GM23338 (cell line): ENCODE results near the gene ESR1. TPM values are rescaled to one million over a fixed set of nuclear protein-coding genes. Genes with fewer than 3 reads are reported as not detected.

Experiments used
- ATAC-seq: fragments of 200-7000 bp; cut with Tn5 transposase; 3 replicates; pipeline ENCODE4 v1.9.1; 2020
- DNase-seq: peaks from one replicate; pipeline ENCODE4 v3.0.0-alpha.2; 2015; ENCODE audit warnings: low spot score
- H2AFZ ChIP-seq: fragments of 200-600 bp; sonication (generic); 2 replicates; pipeline ENCODE4 v1.8.0; 2016; ENCODE audit warnings: antibody characterized with exemption, mild to moderate bottlenecking, moderate library complexity
- H3F3A ChIP-seq: fragments of 200-600 bp; sonication (generic); replicated peaks from 2 replicates; pipeline ENCODE4 v1.8.0; 2017; ENCODE audit warnings: antibody characterized with exemption, mixed run types, low read depth
- H3K27ac ChIP-seq: fragments of 200-600 bp; sonication (generic); 2 replicates; pipeline ENCODE4 v1.6.1; 2016; ENCODE audit warnings: low read depth
- H3K27me3 ChIP-seq: fragments of 200-600 bp; sonication (generic); 2 replicates; pipeline ENCODE4 v1.8.0; 2016; ENCODE audit warnings: mild to moderate bottlenecking, mixed run types, moderate library complexity; ENCODE audit not compliant: insufficient read depth
- H3K36me3 ChIP-seq: fragments of 200-600 bp; sonication (generic); 2 replicates; pipeline ENCODE4 v1.8.0; 2016; ENCODE audit warnings: mild to moderate bottlenecking; ENCODE audit not compliant: insufficient read depth
- H3K4me1 ChIP-seq: fragments of 200-600 bp; sonication (generic); 2 replicates; pipeline ENCODE4 v1.8.0; 2016; ENCODE audit warnings: mild to moderate bottlenecking, moderate library complexity; ENCODE audit not compliant: insufficient read depth
- H3K4me2 ChIP-seq: fragments of 200-600 bp; sonication (generic); 2 replicates; pipeline ENCODE4 v1.7.1; 2017; ENCODE audit warnings: mixed run types
- H3K4me3 ChIP-seq: fragments of 200-600 bp; sonication (generic); 2 replicates; pipeline ENCODE4 v1.6.1; 2016; ENCODE audit warnings: mixed run types
- H3K79me2 ChIP-seq: fragments of 200-600 bp; sonication (generic); replicated peaks from 2 replicates; pipeline ENCODE4 v1.8.0; 2017; ENCODE audit warnings: mild to moderate bottlenecking; ENCODE audit not compliant: insufficient read depth
- H3K9me2 ChIP-seq: fragments of 200-600 bp; sonication (generic); 2 replicates; pipeline ENCODE4 v1.8.0; 2017; ENCODE audit not compliant: insufficient read depth
- H4K20me1 ChIP-seq: fragments of 200-600 bp; sonication (generic); replicated peaks from 2 replicates; pipeline ENCODE4 v1.8.0; 2017; ENCODE audit warnings: mild to moderate bottlenecking; ENCODE audit not compliant: insufficient read depth
- H3K27ac Mint-ChIP-seq: 2 replicates; pipeline ENCODE4 v1.8.0; 2020; ENCODE audit warnings: inconsistent platforms, mild to moderate bottlenecking, moderate library complexity, mixed read lengths
- H3K27me3 Mint-ChIP-seq: 3 replicates; pipeline ENCODE4 v1.8.0; 2022; ENCODE audit warnings: low read depth, mild to moderate bottlenecking, moderate library complexity, mixed read lengths, inconsistent platforms; ENCODE audit not compliant: insufficient read depth, poor library complexity
- H3K36me3 Mint-ChIP-seq: 3 replicates; pipeline ENCODE4 v1.8.0; 2021; ENCODE audit warnings: low read depth, mild to moderate bottlenecking, inconsistent platforms, moderate library complexity, mixed read lengths
- H3K4me1 Mint-ChIP-seq: 3 replicates; pipeline ENCODE4 v1.8.0; 2020; ENCODE audit warnings: mild to moderate bottlenecking, inconsistent platforms, mixed read lengths
- H3K4me3 Mint-ChIP-seq: 3 replicates; pipeline ENCODE4 v1.8.0; 2021; ENCODE audit warnings: moderate library complexity, mild to moderate bottlenecking, inconsistent platforms, mixed read lengths
- H3K9me3 Mint-ChIP-seq: 3 replicates; pipeline ENCODE4 v1.8.0; 2020; ENCODE audit warnings: moderate library complexity, mild to moderate bottlenecking, inconsistent platforms, mixed read lengths
- ETS1 ChIP-seq: IDR thresholded peaks from 2 replicates; pipeline ENCODE4 v1.6.1; 2016; ENCODE audit warnings: antibody characterized with exemption
- EZH2 ChIP-seq: fragments of 200-600 bp; sonication (generic); IDR thresholded peaks from one replicate; pipeline ENCODE4 v1.8.0; 2017; ENCODE audit warnings: antibody characterized with exemption, mild to moderate bottlenecking, low read depth; ENCODE audit not compliant: unreplicated experiment
- STAT1 ChIP-seq: IDR thresholded peaks from one replicate; pipeline ENCODE4 v1.6.1; 2016; ENCODE audit warnings: antibody characterized with exemption; ENCODE audit not compliant: unreplicated experiment
- polyA plus RNA-seq: library from polyadenylated mRNA; unstranded; fragments of >200 nt; fragmentation: Nextera tagmentation; extraction: Ambion mirVana; gene quantifications from 2 replicates; pipeline ENCODE4 v1.2.1, GENCODE V29; 2016
- total RNA-seq: library from RNA; depleted of rRNA; stranded (reverse); fragments of >200 nt; shearing (Covaris generic); gene quantifications from 2 replicates; pipeline ENCODE4 v1.2.3, GENCODE V29; 2014
- TF ChIP-seq, protein P1 (sequence below): fragments of 250-450 bp; sonication (Bioruptor Pico); IDR thresholded peaks from 2 replicates; pipeline ENCODE4 v1.5.0; 2020; ENCODE audit warnings: mild to moderate bottlenecking, moderate library complexity

Gene ESR1
- total and polyA plus RNA-seq, 2 experiments from 2014 or later, result 0.94 TPM; not detected in 1

GRCh38 chr6:151850479-151851003 lies 43.1 kb downstream of the ESR1 start:
- Histone ChIP-seq H3K9me2 (no peaks in the 10 kb centered on the region), H3K4me3 (no peak overlapping the region), H3K79me2 (no peaks in the 10 kb centered on the region), H3K36me3 (no peaks in the 10 kb centered on the region), H4K20me1 (no peaks in the 10 kb centered on the region), H3K27me3 (no peaks in the 10 kb centered on the region), H3K4me2 (no peak overlapping the region), H3F3A (no peaks in the 10 kb centered on the region), H3K4me1 (no peaks in the 10 kb centered on the region), H2AFZ (no peak overlapping the region), H3K27ac (no peak overlapping the region)
- no peaks in the 10 kb centered on the region for H3K36me3 Mint-ChIP-seq
- ATAC-seq (peak; percentile 42; the same call in 2 of the 3 replicates), DNase-seq (peak; percentile 13)
- peaks cover 3% of the 10 kb centered on the region for H3K27me3 Mint-ChIP-seq
- H3K9me3 Mint-ChIP-seq, result no peaks in the 10 kb centered on the region; the same call in 2 of the 3 replicates
- H3K4me1 Mint-ChIP-seq, result no peaks in the 10 kb centered on the region
- TF ChIP-seq EZH2 (no peak), STAT1 (no peak)
- TF ChIP-seq, protein P1, sequence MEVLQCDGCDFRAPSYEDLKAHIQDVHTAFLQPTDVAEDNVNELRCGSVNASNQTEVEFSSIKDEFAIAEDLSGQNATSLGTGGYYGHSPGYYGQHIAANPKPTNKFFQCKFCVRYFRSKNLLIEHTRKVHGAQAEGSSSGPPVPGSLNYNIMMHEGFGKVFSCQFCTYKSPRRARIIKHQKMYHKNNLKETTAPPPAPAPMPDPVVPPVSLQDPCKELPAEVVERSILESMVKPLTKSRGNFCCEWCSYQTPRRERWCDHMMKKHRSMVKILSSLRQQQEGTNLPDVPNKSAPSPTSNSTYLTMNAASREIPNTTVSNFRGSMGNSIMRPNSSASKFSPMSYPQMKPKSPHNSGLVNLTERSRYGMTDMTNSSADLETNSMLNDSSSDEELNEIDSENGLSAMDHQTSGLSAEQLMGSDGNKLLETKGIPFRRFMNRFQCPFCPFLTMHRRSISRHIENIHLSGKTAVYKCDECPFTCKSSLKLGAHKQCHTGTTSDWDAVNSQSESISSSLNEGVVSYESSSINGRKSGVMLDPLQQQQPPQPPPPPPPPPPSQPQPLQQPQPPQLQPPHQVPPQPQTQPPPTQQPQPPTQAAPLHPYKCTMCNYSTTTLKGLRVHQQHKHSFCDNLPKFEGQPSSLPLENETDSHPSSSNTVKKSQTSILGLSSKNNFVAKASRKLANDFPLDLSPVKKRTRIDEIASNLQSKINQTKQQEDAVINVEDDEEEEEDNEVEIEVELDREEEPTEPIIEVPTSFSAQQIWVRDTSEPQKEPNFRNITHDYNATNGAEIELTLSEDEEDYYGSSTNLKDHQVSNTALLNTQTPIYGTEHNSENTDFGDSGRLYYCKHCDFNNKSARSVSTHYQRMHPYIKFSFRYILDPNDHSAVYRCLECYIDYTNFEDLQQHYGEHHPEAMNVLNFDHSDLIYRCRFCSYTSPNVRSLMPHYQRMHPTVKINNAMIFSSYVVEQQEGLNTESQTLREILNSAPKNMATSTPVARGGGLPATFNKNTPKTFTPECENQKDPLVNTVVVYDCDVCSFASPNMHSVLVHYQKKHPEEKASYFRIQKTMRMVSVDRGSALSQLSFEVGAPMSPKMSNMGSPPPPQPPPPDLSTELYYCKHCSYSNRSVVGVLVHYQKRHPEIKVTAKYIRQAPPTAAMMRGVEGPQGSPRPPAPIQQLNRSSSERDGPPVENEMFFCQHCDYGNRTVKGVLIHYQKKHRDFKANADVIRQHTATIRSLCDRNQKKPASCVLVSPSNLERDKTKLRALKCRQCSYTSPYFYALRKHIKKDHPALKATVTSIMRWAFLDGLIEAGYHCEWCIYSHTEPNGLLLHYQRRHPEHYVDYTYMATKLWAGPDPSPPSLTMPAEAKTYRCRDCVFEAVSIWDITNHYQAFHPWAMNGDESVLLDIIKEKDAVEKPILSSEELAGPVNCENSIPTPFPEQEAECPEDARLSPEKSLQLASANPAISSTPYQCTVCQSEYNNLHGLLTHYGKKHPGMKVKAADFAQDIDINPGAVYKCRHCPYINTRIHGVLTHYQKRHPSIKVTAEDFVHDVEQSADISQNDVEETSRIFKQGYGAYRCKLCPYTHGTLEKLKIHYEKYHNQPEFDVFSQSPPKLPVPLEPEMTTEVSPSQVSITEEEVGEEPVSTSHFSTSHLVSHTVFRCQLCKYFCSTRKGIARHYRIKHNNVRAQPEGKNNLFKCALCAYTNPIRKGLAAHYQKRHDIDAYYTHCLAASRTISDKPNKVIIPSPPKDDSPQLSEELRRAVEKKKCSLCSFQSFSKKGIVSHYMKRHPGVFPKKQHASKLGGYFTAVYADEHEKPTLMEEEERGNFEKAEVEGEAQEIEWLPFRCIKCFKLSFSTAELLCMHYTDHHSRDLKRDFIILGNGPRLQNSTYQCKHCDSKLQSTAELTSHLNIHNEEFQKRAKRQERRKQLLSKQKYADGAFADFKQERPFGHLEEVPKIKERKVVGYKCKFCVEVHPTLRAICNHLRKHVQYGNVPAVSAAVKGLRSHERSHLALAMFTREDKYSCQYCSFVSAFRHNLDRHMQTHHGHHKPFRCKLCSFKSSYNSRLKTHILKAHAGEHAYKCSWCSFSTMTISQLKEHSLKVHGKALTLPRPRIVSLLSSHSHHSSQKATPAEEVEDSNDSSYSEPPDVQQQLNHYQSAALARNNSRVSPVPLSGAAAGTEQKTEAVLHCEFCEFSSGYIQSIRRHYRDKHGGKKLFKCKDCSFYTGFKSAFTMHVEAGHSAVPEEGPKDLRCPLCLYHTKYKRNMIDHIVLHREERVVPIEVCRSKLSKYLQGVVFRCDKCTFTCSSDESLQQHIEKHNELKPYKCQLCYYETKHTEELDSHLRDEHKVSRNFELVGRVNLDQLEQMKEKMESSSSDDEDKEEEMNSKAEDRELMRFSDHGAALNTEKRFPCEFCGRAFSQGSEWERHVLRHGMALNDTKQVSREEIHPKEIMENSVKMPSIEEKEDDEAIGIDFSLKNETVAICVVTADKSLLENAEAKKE, result no peak
- H3K4me3 Mint-ChIP-seq, result no peak overlapping the region
- H3K27ac Mint-ChIP-seq, result no peak overlapping the region

GRCh38 chr6:151858294-151858693 lies 50.8 kb downstream of the ESR1 start:
- no peaks in the 10 kb centered on the region for H3K36me3 ChIP-seq
- H3K27ac ChIP-seq, result no peak overlapping the region
- no peak overlapping the region for H3K4me2 ChIP-seq
- Mint-ChIP-seq H3K27ac (no peak overlapping the region), H3K9me3 (no peaks in the 10 kb centered on the region), H3K4me3 (no peak overlapping the region), H3K4me1 (no peaks in the 10 kb centered on the region), H3K27me3 (no peaks in the 10 kb centered on the region), H3K36me3 (no peaks in the 10 kb centered on the region)
- no peak for TF ChIP-seq ETS1
- no peak overlapping the region for H3K4me3 ChIP-seq
- H2AFZ ChIP-seq, result no peak overlapping the region
- H3K27me3 ChIP-seq, result no peaks in the 10 kb centered on the region
- H3K79me2 ChIP-seq, result no peaks in the 10 kb centered on the region
- no peaks in the 10 kb centered on the region for H3F3A ChIP-seq
- ATAC-seq (no peak), DNase-seq (no peak)
- no peaks in the 10 kb centered on the region for H3K9me2 ChIP-seq
- no peaks in the 10 kb centered on the region for H3K4me1 ChIP-seq
- no peaks in the 10 kb centered on the region for H4K20me1 ChIP-seq
